Measurements from ENCODE around the gene FBXL22.

- TF ChIP-seq CTCF (IDR thresholded peaks at IDR 0.05 in 8 of 11, conservative IDR thresholded peaks at IDR 0.05 in 3 of 11) (no peak), POLR2A (IDR thresholded peaks at IDR 0.05) (no peak)
Observed at GRCh38 chr15:63615935-63616334, 18.7 kb downstream of the FBXL22 start.
